ENCODE results near the gene CHST8. TPM values are rescaled to one million over a fixed set of nuclear protein-coding genes. Genes with fewer than 3 reads are reported as not detected.

Gene CHST8
- total and polyA plus RNA-seq, 2 donors from 2014 or later: 0.28 TPM; not detected in 1

GRCh38 chr19:33749619-33750175 is 127.9 kb downstream of the CHST8 start:
- intact Hi-C loops (cut with DNase I): no loop called here
- FAIRE-seq: no peak
- Histone ChIP-seq H3K27ac (ENCODE audit: low read depth in 2 of 2, low read length in 2 of 2) (no peak overlapping the region), H3K4me3 (ENCODE audit: low read length in 3 of 3) (no peak overlapping the region), H3K9ac (ENCODE audit: low read length in 3 of 3) (no peak overlapping the region), H3K4me1 (ENCODE audit: control insufficient read depth in 2 of 3, insufficient read depth in 2 of 3, low read depth in 1 of 3, low read length in 3 of 3) (no peaks in the 10 kb centered on the region), H3K9me3 (ENCODE audit: control insufficient read depth in 2 of 3, insufficient read depth in 1 of 3, low read length in 3 of 3) (no peaks in the 10 kb centered on the region), H3K36me3 (ENCODE audit: control insufficient read depth in 2 of 3, insufficient read depth in 3 of 3, low read length in 3 of 3) (no peaks in the 10 kb centered on the region), H3K27me3 (ENCODE audit: control insufficient read depth, insufficient read depth, low read length) (no peaks in the 10 kb centered on the region)
- peak in 1 of 5 donors; percentile 42 for DNase-seq
- no peak for TF ChIP-seq CTCF (IDR thresholded peaks at IDR 0.05; ENCODE audit: borderline replicate concordance, extremely low read depth, insufficient read depth)

GRCh38 chr19:33750587-33751435 is 129.1 kb downstream of the CHST8 start:
- Histone ChIP-seq H3K36me3 (ENCODE audit: control insufficient read depth in 2 of 3, insufficient read depth in 3 of 3, low read length in 3 of 3) (no peaks in the 10 kb centered on the region), H3K27me3 (ENCODE audit: control insufficient read depth, insufficient read depth, low read length) (no peaks in the 10 kb centered on the region), H3K4me3 (ENCODE audit: low read length in 3 of 3) (no peak overlapping the region), H3K27ac (ENCODE audit: low read depth in 2 of 2, low read length in 2 of 2) (no peak overlapping the region), H3K9me3 (ENCODE audit: control insufficient read depth in 2 of 3, insufficient read depth in 1 of 3, low read length in 3 of 3) (no peaks in the 10 kb centered on the region), H3K4me1 (ENCODE audit: control insufficient read depth in 2 of 3, insufficient read depth in 2 of 3, low read depth in 1 of 3, low read length in 3 of 3) (no peaks in the 10 kb centered on the region), H3K9ac (ENCODE audit: low read length in 3 of 3) (no peak overlapping the region)
- DNase-seq: no peak
- no peak for TF ChIP-seq CTCF (IDR thresholded peaks at IDR 0.05; ENCODE audit: borderline replicate concordance, extremely low read depth, insufficient read depth)
- FAIRE-seq: no peak
- intact Hi-C loops (cut with DNase I): no loop called here

- H3K27me3 ChIP-seq (ENCODE audit: control insufficient read depth, insufficient read depth, low read length): no peaks in the 10 kb centered on the region
- no peak overlapping the region for H3K27ac ChIP-seq (ENCODE audit: low read depth in 2 of 2, low read length in 2 of 2)
- H3K36me3 ChIP-seq (ENCODE audit: control insufficient read depth in 2 of 3, insufficient read depth in 3 of 3, low read length in 3 of 3): no peaks in the 10 kb centered on the region
- no peak for FAIRE-seq
- no peak overlapping the region for H3K9ac ChIP-seq (ENCODE audit: low read length in 3 of 3)
- DNase-seq: no peak
- no peaks in the 10 kb centered on the region for H3K9me3 ChIP-seq (ENCODE audit: control insufficient read depth in 2 of 3, insufficient read depth in 1 of 3, low read length in 3 of 3)
- intact Hi-C loops (cut with DNase I): no loop called here
- no peak overlapping the region for H3K4me3 ChIP-seq (ENCODE audit: low read length in 3 of 3)
- no peak for TF ChIP-seq CTCF (IDR thresholded peaks at IDR 0.05; ENCODE audit: borderline replicate concordance, extremely low read depth, insufficient read depth)
- no peaks in the 10 kb centered on the region for H3K4me1 ChIP-seq (ENCODE audit: control insufficient read depth in 2 of 3, insufficient read depth in 2 of 3, low read depth in 1 of 3, low read length in 3 of 3)
These were observed 129.7 kb downstream of the CHST8 start for GRCh38 chr19:33751436-33751770.
